ENCODE results near the gene TET3.
A peak's percentile ranks its signal among the peaks of the same experiment; 100 is the strongest.

Gene TET3

GRCh38 chr2:74011246-74011645 is 26.5 kb downstream of the TET3 start:
- H3K4me1 ChIP-seq (ENCODE audit: low read length), result peaks cover 11% of the 10 kb centered on the region; the same call in 1 of the 2 replicates
- H3K9me3 ChIP-seq (ENCODE audit: insufficient read depth, low read length), result no peaks in the 10 kb centered on the region
- peaks cover 36% of the 10 kb centered on the region for H3K36me3 ChIP-seq (replicated peaks; ENCODE audit: low read depth, low read length)
- TF ChIP-seq EZH2phosphoT487 (IDR thresholded peaks at IDR 0.05; ENCODE audit: low read depth) (no peak), CTCF (IDR thresholded peaks at IDR 0.05; ENCODE audit: low read depth, low read length) (no peak)
- H3K27me3 ChIP-seq (ENCODE audit: low read depth, low read length), result no peaks in the 10 kb centered on the region
- H3K9ac ChIP-seq (ENCODE audit: low read length), result no peak overlapping the region
- peaks cover 93% of the 10 kb centered on the region for H4K20me1 ChIP-seq (ENCODE audit: insufficient read depth, low read length)
- H2AFZ ChIP-seq (ENCODE audit: low read depth, low read length), result no peak overlapping the region
- no peak overlapping the region for H3K4me3 ChIP-seq (ENCODE audit: low read length)
- H3K27ac ChIP-seq (ENCODE audit: low read length), result no peak overlapping the region
- H3K4me2 ChIP-seq (ENCODE audit: low read length), result no peak overlapping the region
- H3K79me2 ChIP-seq (ENCODE audit: low read length), result peaks cover 100% of the 10 kb centered on the region

- Histone ChIP-seq H3K27ac (ENCODE audit: low read length) (no peak overlapping the region), H3K27me3 (ENCODE audit: low read depth, low read length) (no peaks in the 10 kb centered on the region), H3K9me3 (ENCODE audit: insufficient read depth, low read length) (no peaks in the 10 kb centered on the region), H3K79me2 (ENCODE audit: low read length) (peaks cover 100% of the 10 kb centered on the region), H3K4me2 (ENCODE audit: low read length) (no peak overlapping the region), H3K36me3 (replicated peaks; ENCODE audit: low read depth, low read length) (peaks cover 12% of the 10 kb centered on the region), H4K20me1 (ENCODE audit: insufficient read depth, low read length) (peaks cover 81% of the 10 kb centered on the region), H3K4me3 (ENCODE audit: low read length) (no peak overlapping the region), H2AFZ (ENCODE audit: low read depth, low read length) (no peak overlapping the region), H3K4me1 (ENCODE audit: low read length) (peaks cover 38% of the 10 kb centered on the region), H3K9ac (ENCODE audit: low read length) (no peak overlapping the region)
- no peak for TF ChIP-seq CTCF (IDR thresholded peaks at IDR 0.05; ENCODE audit: low read depth, low read length)
Observed at GRCh38 chr2:74014813-74015212, 30.1 kb downstream of the TET3 start.

- Histone ChIP-seq H4K20me1 (ENCODE audit: insufficient read depth, low read length) (peaks cover 81% of the 10 kb centered on the region), H3K4me1 (ENCODE audit: low read length) (peaks cover 59% of the 10 kb centered on the region), H3K9ac (ENCODE audit: low read length) (peak overlapping the region; percentile 5; the same call in 1 of the 2 replicates), H3K27me3 (ENCODE audit: low read depth, low read length) (no peaks in the 10 kb centered on the region), H2AFZ (ENCODE audit: low read depth, low read length) (no peak overlapping the region), H3K4me3 (ENCODE audit: low read length) (peak overlapping the region; percentile 37), H3K36me3 (replicated peaks; ENCODE audit: low read depth, low read length) (peaks cover 9% of the 10 kb centered on the region), H3K4me2 (ENCODE audit: low read length) (peak overlapping the region; percentile 65), H3K27ac (ENCODE audit: low read length) (peak overlapping the region; percentile 65), H3K9me3 (ENCODE audit: insufficient read depth, low read length) (no peaks in the 10 kb centered on the region), H3K79me2 (ENCODE audit: low read length) (peaks cover 100% of the 10 kb centered on the region)
- no peak for TF ChIP-seq CTCF (IDR thresholded peaks at IDR 0.05; ENCODE audit: low read depth, low read length)
- TF ChIP-seq EZH2phosphoT487 (IDR thresholded peaks at IDR 0.05; ENCODE audit: low read depth), result no peak
Observed at GRCh38 chr2:74017223-74017622, 32.5 kb downstream of the TET3 start.

GRCh38 chr2:74019516-74019915 is 34.8 kb downstream of the TET3 start:
- Histone ChIP-seq H3K4me2 (ENCODE audit: low read length) (peak overlapping the region; percentile 70; the same call in 1 of the 2 replicates), H3K27me3 (ENCODE audit: low read depth, low read length) (no peaks in the 10 kb centered on the region), H2AFZ (ENCODE audit: low read depth, low read length) (no peak overlapping the region), H3K27ac (ENCODE audit: low read length) (0 out of 2 replicates have a peak overlapping the region, but pooled peaks have one; percentile 6), H3K79me2 (ENCODE audit: low read length) (peaks cover 100% of the 10 kb centered on the region), H3K9ac (ENCODE audit: low read length) (no peak overlapping the region), H4K20me1 (ENCODE audit: insufficient read depth, low read length) (peaks cover 77% of the 10 kb centered on the region), H3K4me3 (ENCODE audit: low read length) (no peak overlapping the region), H3K9me3 (ENCODE audit: insufficient read depth, low read length) (no peaks in the 10 kb centered on the region), H3K36me3 (replicated peaks; ENCODE audit: low read depth, low read length) (peaks cover 9% of the 10 kb centered on the region), H3K4me1 (ENCODE audit: low read length) (peaks cover 66% of the 10 kb centered on the region)
- TF ChIP-seq CTCF (IDR thresholded peaks at IDR 0.05; ENCODE audit: low read depth, low read length), result no peak
- no peak for TF ChIP-seq EZH2phosphoT487 (IDR thresholded peaks at IDR 0.05; ENCODE audit: low read depth)

All from OCI-LY3 (cell line).